Smooth muscle cell (in vitro differentiated cells): ENCODE results near the gene RASGEF1C. TPM values are rescaled to one million over a fixed set of nuclear protein-coding genes. Genes with fewer than 3 reads are reported as not detected.

Experiments
- DNase-seq: peaks from one replicate; lab custom pipeline; 2025; ENCODE audit not compliant: unreplicated experiment; lab: John Stamatoyannopoulos, UW
- H2AFZ ChIP-seq: fragments of 200-600 bp; sonication (generic); 2 replicates; pipeline ENCODE4 v1.6.0; 2016; ENCODE audit warnings: antibody characterized with exemption, low read depth, mild to moderate bottlenecking
- H3F3A ChIP-seq: fragments of 200-600 bp; sonication (generic); 2 replicates; pipeline ENCODE4 v1.6.0; 2017; ENCODE audit warnings: antibody characterized with exemption, low read depth
- H3K27ac ChIP-seq: fragments of 200-600 bp; sonication (generic); 2 replicates; pipeline ENCODE4 v1.5.1; 2016; ENCODE audit warnings: low read depth, mild to moderate bottlenecking
- H3K27me3 ChIP-seq: fragments of 200-600 bp; sonication (generic); 2 replicates; pipeline ENCODE4 v1.6.1; 2016; ENCODE audit warnings: low read depth, mild to moderate bottlenecking
- H3K36me3 ChIP-seq: fragments of 200-600 bp; sonication (generic); 2 replicates; pipeline ENCODE4 v1.5.1; 2016; ENCODE audit warnings: low read depth
- H3K4me1 ChIP-seq: fragments of 200-600 bp; sonication (generic); 2 replicates; pipeline ENCODE4 v1.5.1; 2016; ENCODE audit warnings: low read depth
- H3K4me2 ChIP-seq: fragments of 200-600 bp; sonication (generic); 2 replicates; pipeline ENCODE4 v1.6.0; 2016; ENCODE audit warnings: mild to moderate bottlenecking
- H3K4me3 ChIP-seq: fragments of 200-600 bp; sonication (generic); 2 replicates; pipeline ENCODE4 v1.5.1; 2016; ENCODE audit warnings: mild to moderate bottlenecking
- H3K79me2 ChIP-seq: fragments of 200-600 bp; sonication (generic); 2 replicates; pipeline ENCODE4 v1.6.0; 2016; ENCODE audit warnings: low read depth, mild to moderate bottlenecking
- H3K9ac ChIP-seq: fragments of 200-600 bp; sonication (generic); 2 replicates; pipeline ENCODE4 v1.6.0; 2016; ENCODE audit warnings: low read depth
- H3K9me3 ChIP-seq: fragments of 200-600 bp; sonication (generic); replicated peaks from 2 replicates; pipeline ENCODE4 v1.5.1; 2016; ENCODE audit warnings: low read depth
- H4K20me1 ChIP-seq: fragments of 200-600 bp; sonication (generic); 2 replicates; pipeline ENCODE4 v1.6.0; 2016; ENCODE audit warnings: low read depth
- WGBS: methylation state at CpG from one replicate; pipeline ENCODE4 v1.1.7; 2016; ENCODE audit warnings: low lambda C conversion rate; 5-methylcytosine and 5-hydroxymethylcytosine counted together
- polyA plus RNA-seq: library from polyadenylated mRNA; unstranded; fragments of >200 nt; fragmentation: Nextera tagmentation; extraction: Ambion mirVana; gene quantifications from 2 replicates; pipeline ENCODE4 v1.2.1, GENCODE V29; 2016
- total RNA-seq: library from RNA; depleted of rRNA; stranded (reverse); fragments of >200 nt; gene quantifications from 2 replicates; pipeline ENCODE4 v1.2.3, GENCODE V29; 2014
- TF ChIP-seq, protein P1 (sequence below): fragments of 200-600 bp; sonication (generic); IDR thresholded peaks from 2 replicates; pipeline ENCODE4 v1.5.1; 2017; ENCODE audit warnings: borderline replicate concordance, mild to moderate bottlenecking, antibody characterized with exemption; ENCODE audit not compliant: insufficient read depth, poor library complexity, severe bottlenecking

Gene RASGEF1C
- total and polyA plus RNA-seq, 2 experiments from 2014 or later = 0.14 TPM; not detected in 1

DNA sequence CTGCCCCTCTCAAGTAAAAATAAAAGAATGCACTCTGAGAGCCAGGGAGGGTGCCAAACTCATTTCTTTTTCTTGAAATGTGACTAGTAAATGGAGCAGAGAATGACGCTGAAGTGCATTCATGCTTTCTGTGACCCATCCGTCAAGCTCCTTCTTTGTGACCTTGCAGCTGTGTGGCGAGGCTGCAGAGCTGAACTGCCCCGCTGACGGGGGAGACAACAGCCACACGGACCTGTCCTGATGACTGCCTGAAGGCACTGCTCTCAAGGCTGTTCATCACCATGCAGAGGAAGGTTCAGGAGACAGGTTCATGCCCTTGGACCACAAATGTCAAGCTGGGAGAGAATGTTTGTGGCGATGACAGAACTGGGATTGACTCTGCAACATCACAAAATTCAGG lies 21.0 kb upstream of the RASGEF1C start:
- Histone ChIP-seq H3K4me3 (no peak overlapping the region), H3K27ac (no peak overlapping the region), H3K79me2 (no peaks in the 10 kb centered on the region), H3K9ac (no peak overlapping the region), H3K27me3 (no peaks in the 10 kb centered on the region), H3K4me1 (no peaks in the 10 kb centered on the region), H3K9me3 (no peaks in the 10 kb centered on the region), H3K4me2 (no peak overlapping the region), H3K36me3 (peaks cover 7% of the 10 kb centered on the region), H4K20me1 (no peaks in the 10 kb centered on the region), H2AFZ (no peak overlapping the region), H3F3A (no peaks in the 10 kb centered on the region)
- 95% methylated on average over 7 of the region's 7 CpGs for WGBS
- DNase-seq = no peak
- TF ChIP-seq, protein P1, sequence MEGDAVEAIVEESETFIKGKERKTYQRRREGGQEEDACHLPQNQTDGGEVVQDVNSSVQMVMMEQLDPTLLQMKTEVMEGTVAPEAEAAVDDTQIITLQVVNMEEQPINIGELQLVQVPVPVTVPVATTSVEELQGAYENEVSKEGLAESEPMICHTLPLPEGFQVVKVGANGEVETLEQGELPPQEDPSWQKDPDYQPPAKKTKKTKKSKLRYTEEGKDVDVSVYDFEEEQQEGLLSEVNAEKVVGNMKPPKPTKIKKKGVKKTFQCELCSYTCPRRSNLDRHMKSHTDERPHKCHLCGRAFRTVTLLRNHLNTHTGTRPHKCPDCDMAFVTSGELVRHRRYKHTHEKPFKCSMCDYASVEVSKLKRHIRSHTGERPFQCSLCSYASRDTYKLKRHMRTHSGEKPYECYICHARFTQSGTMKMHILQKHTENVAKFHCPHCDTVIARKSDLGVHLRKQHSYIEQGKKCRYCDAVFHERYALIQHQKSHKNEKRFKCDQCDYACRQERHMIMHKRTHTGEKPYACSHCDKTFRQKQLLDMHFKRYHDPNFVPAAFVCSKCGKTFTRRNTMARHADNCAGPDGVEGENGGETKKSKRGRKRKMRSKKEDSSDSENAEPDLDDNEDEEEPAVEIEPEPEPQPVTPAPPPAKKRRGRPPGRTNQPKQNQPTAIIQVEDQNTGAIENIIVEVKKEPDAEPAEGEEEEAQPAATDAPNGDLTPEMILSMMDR = no peak

DNA sequence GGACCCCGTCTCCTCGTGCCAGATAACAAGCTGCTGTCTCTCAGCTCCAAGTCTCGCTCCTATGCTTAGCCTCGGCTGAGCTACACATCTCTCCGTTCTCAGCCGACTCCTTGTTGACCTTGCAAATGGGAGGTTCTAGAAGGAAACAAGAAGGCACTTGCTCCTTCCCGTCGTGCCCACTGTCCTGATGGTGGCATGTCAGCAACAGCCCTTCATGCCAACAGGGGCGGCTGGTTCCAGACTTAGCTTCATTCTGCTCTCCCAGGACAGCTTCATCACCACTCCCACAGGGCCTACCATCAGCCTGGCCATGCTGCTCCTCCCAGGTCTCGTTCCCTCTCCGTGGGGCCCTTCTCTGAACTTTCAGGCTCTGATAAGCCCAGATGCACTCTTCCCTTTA lies 13.0 kb upstream of the RASGEF1C start:
- H3F3A ChIP-seq = no peaks in the 10 kb centered on the region
- H3K27ac ChIP-seq = no peak overlapping the region
- no peak for DNase-seq
- no peaks in the 10 kb centered on the region for H3K27me3 ChIP-seq
- TF ChIP-seq, protein P1 = no peak
- H3K4me2 ChIP-seq = no peak overlapping the region
- H3K4me1 ChIP-seq = no peaks in the 10 kb centered on the region
- no peak overlapping the region for H2AFZ ChIP-seq
- H3K79me2 ChIP-seq = no peaks in the 10 kb centered on the region
- 97% methylated on average over 11 of the region's 11 CpGs for WGBS
- H3K4me3 ChIP-seq = no peak overlapping the region
- no peaks in the 10 kb centered on the region for H3K36me3 ChIP-seq
- H3K9ac ChIP-seq = no peak overlapping the region
- peaks cover 6% of the 10 kb centered on the region for H3K9me3 ChIP-seq
- H4K20me1 ChIP-seq = no peaks in the 10 kb centered on the region

DNA sequence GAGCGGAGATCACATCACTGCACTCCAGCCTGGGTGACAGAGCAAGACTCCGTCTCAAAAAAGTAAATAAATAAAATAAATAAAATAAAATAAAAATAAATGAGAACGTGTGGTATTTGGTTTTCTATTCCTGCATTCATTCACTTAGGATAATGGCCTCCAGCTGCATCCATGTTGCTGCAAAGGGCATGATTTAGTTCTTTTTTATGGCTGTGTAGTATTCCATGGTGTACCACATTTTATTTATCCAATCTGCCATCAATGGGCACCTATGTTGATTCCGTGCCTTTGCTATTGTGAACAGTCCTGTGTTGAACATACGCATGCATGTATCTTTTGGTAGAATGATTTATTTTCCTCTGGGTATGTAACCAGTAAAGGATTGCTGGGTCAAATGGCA lies 8.8 kb upstream of the RASGEF1C start:
- no peak overlapping the region for H3K4me2 ChIP-seq
- no peaks in the 10 kb centered on the region for H3F3A ChIP-seq
- no peak overlapping the region for H2AFZ ChIP-seq
- H3K9ac ChIP-seq = no peak overlapping the region
- no peaks in the 10 kb centered on the region for H3K36me3 ChIP-seq
- no peaks in the 10 kb centered on the region for H3K79me2 ChIP-seq
- no peak overlapping the region for H3K4me3 ChIP-seq
- peaks cover 4% of the 10 kb centered on the region for H3K9me3 ChIP-seq
- H3K27ac ChIP-seq = no peak overlapping the region
- DNase-seq = no peak
- H3K4me1 ChIP-seq = no peaks in the 10 kb centered on the region
- no peaks in the 10 kb centered on the region for H3K27me3 ChIP-seq
- no peaks in the 10 kb centered on the region for H4K20me1 ChIP-seq
- TF ChIP-seq, protein P1 = no peak
- 95% methylated on average over 5 of the region's 5 CpGs for WGBS

DNA sequence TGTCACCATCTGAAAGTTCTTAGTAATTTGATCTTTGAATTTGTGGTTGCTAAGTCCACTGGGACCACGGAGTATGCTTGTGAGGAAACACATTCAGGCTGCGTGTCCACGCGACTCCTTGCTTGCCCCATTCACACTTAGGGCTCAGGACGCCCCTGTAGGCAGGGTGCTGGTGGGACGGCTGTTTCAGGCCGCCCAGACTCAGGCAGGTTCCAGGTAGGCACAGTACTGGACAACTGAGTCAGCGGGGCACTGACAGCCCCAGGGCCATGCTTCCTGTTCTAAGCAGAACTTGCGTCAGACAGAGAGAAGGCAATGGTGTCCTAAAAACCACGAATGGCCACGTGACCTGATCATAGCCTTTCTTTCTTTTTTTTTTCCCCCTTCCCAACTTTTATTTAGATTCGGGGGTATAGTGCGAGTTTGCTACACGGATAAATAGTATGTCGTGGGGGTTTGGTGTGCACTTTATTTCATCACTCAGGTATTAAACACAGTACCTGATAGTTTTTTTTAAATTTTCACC lies 7.7 kb upstream of the RASGEF1C start:
- 95% methylated on average over 15 of the region's 15 CpGs for WGBS
- H3K27ac ChIP-seq = no peak overlapping the region
- H3K4me1 ChIP-seq = no peaks in the 10 kb centered on the region
- no peak overlapping the region for H2AFZ ChIP-seq
- no peak for DNase-seq
- H3F3A ChIP-seq = no peaks in the 10 kb centered on the region
- TF ChIP-seq, protein P1 = no peak
- H3K79me2 ChIP-seq = no peaks in the 10 kb centered on the region
- no peak overlapping the region for H3K9ac ChIP-seq
- no peaks in the 10 kb centered on the region for H3K27me3 ChIP-seq
- H3K36me3 ChIP-seq = no peaks in the 10 kb centered on the region
- no peak overlapping the region for H3K4me3 ChIP-seq
- H4K20me1 ChIP-seq = no peaks in the 10 kb centered on the region
- H3K9me3 ChIP-seq = peaks cover 4% of the 10 kb centered on the region
- no peak overlapping the region for H3K4me2 ChIP-seq
